ENCODE measurements around the gene HOXB8. TPM values are rescaled to one million over a fixed set of nuclear protein-coding genes. Genes with fewer than 3 reads are reported as not detected.

Gene HOXB8
- total and polyA plus RNA-seq, 8 donors: 0.09 to 0.15 (median 0.12) TPM; not detected in 5

DNA sequence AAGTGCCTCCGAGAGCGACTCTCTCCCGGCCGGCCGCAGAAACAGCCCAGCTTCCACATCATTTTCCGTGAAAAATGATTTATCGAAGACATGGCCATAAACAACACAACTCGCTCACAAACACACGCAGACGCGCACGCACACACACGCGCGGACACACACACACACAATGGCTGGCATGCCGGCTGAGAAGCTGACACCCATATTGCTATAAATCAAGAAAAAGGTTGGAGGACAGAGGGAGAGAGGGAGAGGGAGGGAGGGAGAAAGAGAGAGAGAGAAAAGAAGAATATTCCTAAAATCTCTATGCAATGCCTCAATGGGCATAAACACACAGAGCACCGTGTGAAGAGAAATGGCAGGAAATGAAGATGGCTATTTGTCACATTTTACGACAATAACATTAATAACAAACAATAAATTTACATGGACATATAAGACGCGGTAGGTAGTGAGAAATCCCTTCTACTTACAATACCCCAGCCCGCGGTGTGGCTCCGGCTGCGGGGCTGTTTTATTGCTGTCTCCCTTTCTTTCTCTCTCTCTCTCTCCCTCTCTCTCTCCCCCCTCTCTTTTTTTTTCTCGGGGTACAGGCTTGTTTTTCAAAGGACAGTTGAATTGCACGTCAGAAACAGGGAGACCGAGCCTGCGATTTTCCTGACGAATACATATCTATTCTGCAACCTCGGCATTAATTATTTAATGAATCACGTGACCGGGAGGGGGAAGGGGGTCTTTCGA is 46.4 kb downstream of the HOXB8 start:
- H3K4me1 ChIP-seq: no peaks in the 10 kb centered on the region
- DNase-seq: no peak

DNA sequence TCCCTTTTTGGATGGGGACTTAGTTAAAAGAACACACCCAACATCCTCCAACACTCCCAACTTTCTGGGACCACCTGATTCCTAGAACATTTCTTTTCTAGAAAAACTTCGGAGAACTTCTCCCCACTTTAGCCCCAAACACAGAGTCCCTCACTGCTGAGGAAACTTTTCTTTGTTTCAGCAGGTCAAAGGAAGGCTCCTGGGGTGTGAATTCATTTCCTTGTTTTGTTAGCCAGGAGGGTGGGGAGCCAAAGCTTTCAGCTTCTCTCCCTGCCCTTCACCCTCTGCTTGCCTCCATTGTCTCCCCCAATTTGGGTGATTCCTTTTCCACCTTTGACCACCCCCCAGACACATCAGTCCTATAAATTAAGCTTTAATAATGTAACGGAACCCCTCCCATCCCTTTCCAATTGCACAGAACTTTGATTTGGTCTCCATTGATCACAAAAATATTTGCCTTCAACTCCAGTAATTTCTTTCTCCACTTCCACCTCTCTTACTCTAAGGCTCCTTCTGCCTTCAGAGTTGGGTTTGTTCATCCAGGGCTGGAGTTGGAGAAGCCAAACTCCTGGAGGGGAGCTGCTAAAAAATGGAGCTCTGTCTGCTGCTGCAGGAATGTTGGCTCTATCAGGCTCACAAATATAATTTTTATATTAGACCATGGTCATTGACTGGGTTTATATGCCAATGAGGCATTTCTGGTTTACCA is 47.3 kb downstream of the HOXB8 start:
- Histone ChIP-seq H3K36me3 (no peaks in the 10 kb centered on the region), H3K27me3 (peaks cover 0 to 27% (median 2%) of the 10 kb centered on the region in 4 donors), H3K9me3 (no peaks in the 10 kb centered on the region), H3K4me3 (no peak overlapping the region), H3K27ac (no peak overlapping the region), H3K4me1 (no peaks in the 10 kb centered on the region)
- no peak for ATAC-seq
- 36 to 45% methylated on average over 2 of the region's 2 CpGs for WGBS, 2 donors
- TF ChIP-seq, protein P1, sequence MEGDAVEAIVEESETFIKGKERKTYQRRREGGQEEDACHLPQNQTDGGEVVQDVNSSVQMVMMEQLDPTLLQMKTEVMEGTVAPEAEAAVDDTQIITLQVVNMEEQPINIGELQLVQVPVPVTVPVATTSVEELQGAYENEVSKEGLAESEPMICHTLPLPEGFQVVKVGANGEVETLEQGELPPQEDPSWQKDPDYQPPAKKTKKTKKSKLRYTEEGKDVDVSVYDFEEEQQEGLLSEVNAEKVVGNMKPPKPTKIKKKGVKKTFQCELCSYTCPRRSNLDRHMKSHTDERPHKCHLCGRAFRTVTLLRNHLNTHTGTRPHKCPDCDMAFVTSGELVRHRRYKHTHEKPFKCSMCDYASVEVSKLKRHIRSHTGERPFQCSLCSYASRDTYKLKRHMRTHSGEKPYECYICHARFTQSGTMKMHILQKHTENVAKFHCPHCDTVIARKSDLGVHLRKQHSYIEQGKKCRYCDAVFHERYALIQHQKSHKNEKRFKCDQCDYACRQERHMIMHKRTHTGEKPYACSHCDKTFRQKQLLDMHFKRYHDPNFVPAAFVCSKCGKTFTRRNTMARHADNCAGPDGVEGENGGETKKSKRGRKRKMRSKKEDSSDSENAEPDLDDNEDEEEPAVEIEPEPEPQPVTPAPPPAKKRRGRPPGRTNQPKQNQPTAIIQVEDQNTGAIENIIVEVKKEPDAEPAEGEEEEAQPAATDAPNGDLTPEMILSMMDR (IDR thresholded peaks at IDR 0.05): no peak
- no peak for FAIRE-seq
- no peak for DNase-seq
- intact Hi-C loops (cut with DNase I): no loop called here

More for the DNA sequence above, 46.4 kb downstream of the HOXB8 start:
- TF ChIP-seq, protein P1 (IDR thresholded peaks at IDR 0.05): no peak
- H3K36me3 ChIP-seq: no peaks in the 10 kb centered on the region
- peak overlapping the region in 1 of 4 donors; percentile 5 for H3K4me3 ChIP-seq
- H3K27me3 ChIP-seq: peaks cover 0 to 23% (median 2%) of the 10 kb centered on the region in 4 donors
- no peak for ATAC-seq
- FAIRE-seq: no peak
- H3K27ac ChIP-seq: no peak overlapping the region
- H3K9me3 ChIP-seq: no peaks in the 10 kb centered on the region
- WGBS, 2 donors: 8 to 9% methylated on average over 33 of the region's 33 CpGs
- intact Hi-C loops (cut with DNase I): no loop called here

DNA sequence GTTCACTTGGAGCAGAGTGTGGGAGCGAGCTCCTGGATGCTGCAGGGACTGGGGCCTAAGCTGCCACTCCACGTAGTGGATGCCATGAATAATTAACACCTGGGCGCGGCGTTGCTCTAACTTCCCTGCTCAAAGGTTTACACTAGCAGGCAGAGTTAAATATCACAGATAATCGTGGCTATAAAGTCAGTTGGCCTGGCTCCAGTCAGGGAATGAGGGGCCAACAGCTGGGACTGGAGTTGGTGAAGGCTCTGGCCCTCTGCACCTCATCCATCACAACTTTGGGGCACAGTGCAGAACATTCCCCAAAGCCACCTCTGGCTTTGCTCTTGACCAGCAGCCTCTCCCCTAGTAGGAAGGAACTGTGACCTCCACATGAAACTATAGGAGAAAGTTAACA is 47.9 kb downstream of the HOXB8 start:
- no peak overlapping the region for H3K4me3 ChIP-seq
- ATAC-seq: no peak

DNA sequence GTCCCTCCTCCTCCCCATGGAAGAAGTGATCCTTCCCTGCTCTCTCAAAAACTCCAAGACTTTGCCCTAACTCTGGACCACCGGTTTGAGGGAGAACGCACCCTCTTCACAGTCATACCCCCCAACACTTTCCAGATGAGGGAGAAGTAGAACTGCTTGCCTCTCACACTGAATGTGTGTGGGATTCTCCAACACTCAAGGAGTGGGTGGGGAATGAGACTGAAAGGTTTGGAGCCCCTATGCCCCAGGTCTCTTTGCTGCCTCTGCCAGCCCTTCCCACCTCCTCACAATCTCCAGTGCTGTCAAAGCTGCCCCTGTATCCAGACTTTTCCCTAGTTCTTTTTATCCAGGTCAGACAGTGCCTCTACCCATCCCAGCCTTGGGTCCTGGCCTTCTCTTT is 48.4 kb downstream of the HOXB8 start:
- Histone ChIP-seq H3K36me3 (no peaks in the 10 kb centered on the region), H3K4me1 (no peaks in the 10 kb centered on the region), H3K27me3 (peaks cover 0 to 28% (median 2%) of the 10 kb centered on the region in 4 donors), H3K9me3 (no peaks in the 10 kb centered on the region), H3K27ac (no peak overlapping the region), H3K4me3 (no peak overlapping the region)
- WGBS, 2 donors: 36 to 53% methylated on average over 2 of the region's 2 CpGs
- TF ChIP-seq, protein P1 (IDR thresholded peaks at IDR 0.05): no peak
- DNase-seq (no peak), FAIRE-seq (no peak), ATAC-seq (no peak)
- intact Hi-C loops (cut with DNase I): no loop called here

More for the DNA sequence above, 47.9 kb downstream of the HOXB8 start:
- Histone ChIP-seq H3K4me1 (no peaks in the 10 kb centered on the region), H3K36me3 (no peaks in the 10 kb centered on the region), H3K27ac (no peak overlapping the region), H3K9me3 (no peaks in the 10 kb centered on the region), H3K27me3 (peaks cover 0 to 28% (median 2%) of the 10 kb centered on the region in 4 donors)
- FAIRE-seq: no peak
- 41 to 44% methylated on average over 6 of the region's 6 CpGs for WGBS, 2 donors
- TF ChIP-seq, protein P1 (IDR thresholded peaks at IDR 0.05): no peak
- intact Hi-C loops (cut with DNase I): no loop called here
- DNase-seq: no peak

Data from pancreas (tissue), 10 donors.